Activated CD8-positive, alpha-beta memory T cell treated with anti-CD3 and anti-CD28 coated beads, Interleukin-2, amount 50 U/mL, for 24 hours (primary cell): ENCODE measurements around the gene DYNLT4.
"Not testable (repeated sequence)": the region's sequence is repeated elsewhere in the genome, so short reads cannot be mapped to it uniquely, and the experiment has no call there.

Source experiments
- DNase-seq: peaks from one replicate; pipeline ENCODE4 v3.0.0-alpha.2; 2020; ENCODE audit errors: extremely low read depth

Gene DYNLT4

GRCh38 chr1:44808938-44809917 is 2.1 kb upstream of the DYNLT4 start:
- peak; percentile 82 for DNase-seq

DNA sequence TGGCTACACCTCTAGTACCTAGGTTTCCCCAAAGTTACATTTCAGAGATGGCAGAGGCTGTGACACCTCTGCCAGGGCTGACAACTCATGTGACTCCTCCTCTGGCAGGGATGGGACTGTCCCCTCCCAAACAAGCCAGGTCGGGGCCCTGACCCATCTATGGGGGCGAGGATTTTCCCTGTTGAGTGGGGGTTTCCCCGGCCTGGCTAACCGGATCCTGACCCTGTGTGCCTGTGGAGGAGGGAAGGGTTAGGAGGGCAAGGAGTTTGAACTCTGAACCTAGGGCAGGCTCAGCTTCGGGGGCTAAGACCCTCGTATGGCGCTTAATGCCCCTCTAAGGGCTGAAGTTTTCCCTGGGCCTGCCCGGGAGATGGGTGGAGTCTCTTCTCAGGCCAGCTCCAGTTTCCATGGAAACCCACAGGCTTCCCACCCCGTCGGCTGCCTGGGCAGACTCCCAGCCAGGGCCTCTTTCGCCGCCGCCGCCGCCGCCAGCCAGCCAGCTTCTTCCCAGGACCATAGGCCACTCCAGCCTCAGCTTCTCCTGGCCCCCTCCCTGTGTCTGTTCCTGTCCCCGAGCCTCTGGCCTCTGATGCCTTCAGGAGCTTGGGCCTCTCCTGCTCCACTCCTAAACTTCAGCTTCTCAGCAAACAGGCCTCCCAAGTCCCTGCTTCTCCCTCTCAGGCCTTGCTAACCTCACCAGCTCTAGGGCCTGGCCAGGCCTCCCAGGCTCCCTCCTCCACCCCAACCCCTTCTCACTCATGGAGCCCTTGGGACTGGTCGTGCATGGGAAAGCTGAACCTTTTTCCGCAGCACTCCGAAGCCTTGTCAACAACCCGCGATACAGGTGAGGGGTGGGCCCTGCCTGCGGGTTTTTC is 1.1 kb upstream of the DYNLT4 start, which contains the start of gene BTBD19:
BTBD19 (plus strand) TSS at position 461 of the 875 bp plus-strand sequence; CDS start at position 759, 298 bp downstream.
- no peak for DNase-seq

- DNase-seq: peak; percentile 79
Observed at GRCh38 chr1:44807364-44808062, 362 bp upstream of the DYNLT4 start.

GRCh38 chr1:44806025-44806703 is 987 bp downstream of the DYNLT4 start:
- no peak for DNase-seq

GRCh38 chr1:44805311-44806024 is 1.7 kb downstream of the DYNLT4 start:
- DNase-seq: no peak

GRCh38 chr1:44803312-44804095 is 3.6 kb downstream of the DYNLT4 start:
- no peak for DNase-seq

DNA sequence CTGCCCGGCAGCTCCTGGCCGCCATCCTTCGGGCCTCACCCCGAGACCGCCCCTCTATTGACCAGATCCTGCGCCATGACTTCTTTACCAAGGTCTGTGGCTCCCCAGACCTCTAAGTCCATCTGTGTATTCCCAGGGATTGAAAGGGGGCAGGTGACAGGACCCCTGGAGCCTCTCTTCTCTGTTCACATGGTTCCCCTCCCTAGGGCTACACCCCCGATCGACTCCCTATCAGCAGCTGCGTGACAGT is 4.2 kb downstream of the DYNLT4 start:
- no peak for DNase-seq

- no peak for DNase-seq
Observed at GRCh38 chr1:44802306-44803061, 4.7 kb downstream of the DYNLT4 start.

- no peak for DNase-seq
Observed at GRCh38 chr1:44801491-44802305, 5.5 kb downstream of the DYNLT4 start.

- DNase-seq: peak; percentile 89
Observed at GRCh38 chr1:44799770-44800584, 7.2 kb downstream of the DYNLT4 start, which contains the start of gene PLK3. PLK3 (plus strand) TSS chr1:44800377; CDS start chr1:44800464, 87 bp downstream.

- DNase-seq: no peak
Observed at GRCh38 chr1:44798481-44799365, 8.4 kb downstream of the DYNLT4 start.

GRCh38 chr1:44797886-44798285 is 9.3 kb downstream of the DYNLT4 start:
- DNase-seq: not testable (repeated sequence)

DNA sequence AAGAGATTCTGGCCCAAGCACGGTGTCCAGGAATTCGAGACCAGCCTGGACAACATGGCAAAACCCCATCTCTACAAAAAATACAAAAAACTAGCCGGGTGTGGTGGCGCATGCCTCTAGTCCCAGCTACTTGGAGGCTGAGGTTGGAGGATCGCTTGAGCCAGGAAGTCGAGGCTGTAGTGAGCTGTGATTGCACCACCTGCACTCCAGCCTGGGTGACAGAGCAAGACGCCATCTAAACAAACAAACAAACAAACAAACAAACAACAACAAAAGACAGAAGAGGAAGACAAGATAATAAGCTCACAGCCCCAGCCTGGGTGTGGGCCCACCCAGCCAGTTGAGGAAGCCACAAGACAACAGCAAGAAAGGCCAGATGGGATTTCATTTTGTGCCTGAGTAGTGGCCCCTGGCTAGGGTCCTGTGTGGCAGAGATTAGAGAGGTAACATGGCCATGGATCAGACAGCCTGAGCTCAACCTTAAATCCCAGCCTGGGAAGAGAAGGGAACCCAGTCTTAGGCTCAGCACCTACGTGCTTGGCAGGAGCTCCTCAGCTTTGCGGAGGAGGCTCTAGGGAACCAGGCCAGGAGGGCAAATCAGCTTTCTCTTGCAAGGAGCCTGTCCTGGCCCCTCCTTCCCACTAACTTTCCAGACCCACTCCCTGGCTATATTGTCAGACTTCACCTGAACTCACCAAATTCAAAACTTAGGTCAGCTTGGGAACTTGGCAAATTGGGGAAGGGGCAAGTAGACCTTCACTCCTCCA is 14.2 kb downstream of the DYNLT4 start:
- DNase-seq: no peak

GRCh38 chr1:44790968-44791801 is 16.0 kb downstream of the DYNLT4 start:
- no peak for DNase-seq
